ENCODE measurements around the gene DGKH.

DNA sequence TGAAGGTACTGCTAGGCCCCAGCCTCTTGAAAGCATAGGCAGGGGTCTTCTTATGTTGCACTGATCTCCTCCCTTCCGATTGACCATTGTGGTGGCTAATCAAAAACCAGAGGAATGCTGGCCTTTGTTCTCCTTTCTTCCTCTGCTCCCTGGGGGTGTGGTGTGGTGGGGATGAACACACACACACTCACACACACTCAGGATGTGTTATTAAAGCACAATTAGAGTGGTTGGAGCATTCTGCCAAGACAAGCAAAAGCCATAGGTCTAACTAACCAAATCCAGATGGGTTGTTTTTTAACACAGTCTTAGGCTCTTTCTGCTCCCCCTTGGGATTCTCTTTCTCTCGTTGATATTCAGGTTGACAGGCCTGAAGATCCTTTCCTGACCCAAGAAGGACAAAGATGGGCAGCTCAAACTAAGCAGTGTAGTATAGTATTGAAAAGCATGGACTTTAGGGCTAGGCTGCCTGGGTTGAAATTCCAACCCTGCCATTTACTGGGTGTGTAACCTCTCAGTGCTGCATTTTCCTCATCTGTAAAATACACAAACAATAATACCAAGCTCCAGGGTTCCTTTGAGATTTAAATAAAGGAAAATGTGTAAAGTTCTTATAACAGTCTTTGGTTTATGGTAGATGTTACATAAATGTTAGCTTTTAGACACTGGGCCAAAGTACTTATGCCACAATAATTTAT is 25.5 kb upstream of the DGKH start:
- TF ChIP-seq, protein P1, sequence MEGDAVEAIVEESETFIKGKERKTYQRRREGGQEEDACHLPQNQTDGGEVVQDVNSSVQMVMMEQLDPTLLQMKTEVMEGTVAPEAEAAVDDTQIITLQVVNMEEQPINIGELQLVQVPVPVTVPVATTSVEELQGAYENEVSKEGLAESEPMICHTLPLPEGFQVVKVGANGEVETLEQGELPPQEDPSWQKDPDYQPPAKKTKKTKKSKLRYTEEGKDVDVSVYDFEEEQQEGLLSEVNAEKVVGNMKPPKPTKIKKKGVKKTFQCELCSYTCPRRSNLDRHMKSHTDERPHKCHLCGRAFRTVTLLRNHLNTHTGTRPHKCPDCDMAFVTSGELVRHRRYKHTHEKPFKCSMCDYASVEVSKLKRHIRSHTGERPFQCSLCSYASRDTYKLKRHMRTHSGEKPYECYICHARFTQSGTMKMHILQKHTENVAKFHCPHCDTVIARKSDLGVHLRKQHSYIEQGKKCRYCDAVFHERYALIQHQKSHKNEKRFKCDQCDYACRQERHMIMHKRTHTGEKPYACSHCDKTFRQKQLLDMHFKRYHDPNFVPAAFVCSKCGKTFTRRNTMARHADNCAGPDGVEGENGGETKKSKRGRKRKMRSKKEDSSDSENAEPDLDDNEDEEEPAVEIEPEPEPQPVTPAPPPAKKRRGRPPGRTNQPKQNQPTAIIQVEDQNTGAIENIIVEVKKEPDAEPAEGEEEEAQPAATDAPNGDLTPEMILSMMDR (IDR thresholded peaks at IDR 0.05 in 2 of 3, conservative IDR thresholded peaks at IDR 0.05 in 1 of 3; ENCODE audit: insufficient read depth in 2 of 3, low read depth in 1 of 3, low read length in 3 of 3), result no peak
- no peak for TF ChIP-seq ZNF324 (CRISPR knock-in tag; IDR thresholded peaks at IDR 0.05)
- no peak for TF ChIP-seq THRB (CRISPR knock-in tag; conservative IDR thresholded peaks at IDR 0.05)
- no peak for TF ChIP-seq CEBPB (tag; IDR thresholded peaks at IDR 0.05)
- TF ChIP-seq TAF1 (IDR thresholded peaks at IDR 0.05; ENCODE audit: control insufficient read depth, extremely low read depth, insufficient read depth, low read length, severe bottlenecking), result no peak
- TF ChIP-seq, protein P2, sequence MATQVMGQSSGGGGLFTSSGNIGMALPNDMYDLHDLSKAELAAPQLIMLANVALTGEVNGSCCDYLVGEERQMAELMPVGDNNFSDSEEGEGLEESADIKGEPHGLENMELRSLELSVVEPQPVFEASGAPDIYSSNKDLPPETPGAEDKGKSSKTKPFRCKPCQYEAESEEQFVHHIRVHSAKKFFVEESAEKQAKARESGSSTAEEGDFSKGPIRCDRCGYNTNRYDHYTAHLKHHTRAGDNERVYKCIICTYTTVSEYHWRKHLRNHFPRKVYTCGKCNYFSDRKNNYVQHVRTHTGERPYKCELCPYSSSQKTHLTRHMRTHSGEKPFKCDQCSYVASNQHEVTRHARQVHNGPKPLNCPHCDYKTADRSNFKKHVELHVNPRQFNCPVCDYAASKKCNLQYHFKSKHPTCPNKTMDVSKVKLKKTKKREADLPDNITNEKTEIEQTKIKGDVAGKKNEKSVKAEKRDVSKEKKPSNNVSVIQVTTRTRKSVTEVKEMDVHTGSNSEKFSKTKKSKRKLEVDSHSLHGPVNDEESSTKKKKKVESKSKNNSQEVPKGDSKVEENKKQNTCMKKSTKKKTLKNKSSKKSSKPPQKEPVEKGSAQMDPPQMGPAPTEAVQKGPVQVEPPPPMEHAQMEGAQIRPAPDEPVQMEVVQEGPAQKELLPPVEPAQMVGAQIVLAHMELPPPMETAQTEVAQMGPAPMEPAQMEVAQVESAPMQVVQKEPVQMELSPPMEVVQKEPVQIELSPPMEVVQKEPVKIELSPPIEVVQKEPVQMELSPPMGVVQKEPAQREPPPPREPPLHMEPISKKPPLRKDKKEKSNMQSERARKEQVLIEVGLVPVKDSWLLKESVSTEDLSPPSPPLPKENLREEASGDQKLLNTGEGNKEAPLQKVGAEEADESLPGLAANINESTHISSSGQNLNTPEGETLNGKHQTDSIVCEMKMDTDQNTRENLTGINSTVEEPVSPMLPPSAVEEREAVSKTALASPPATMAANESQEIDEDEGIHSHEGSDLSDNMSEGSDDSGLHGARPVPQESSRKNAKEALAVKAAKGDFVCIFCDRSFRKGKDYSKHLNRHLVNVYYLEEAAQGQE (IDR thresholded peaks at IDR 0.05; ENCODE audit: borderline replicate concordance), result no peak
- TF ChIP-seq, protein P2 (CRISPR knock-in tag; IDR thresholded peaks at IDR 0.05; ENCODE audit: low read depth), result no peak
- TF ChIP-seq SMAD1 (IDR thresholded peaks at IDR 0.05; ENCODE audit: low read depth, low read length, partially characterized antibody), result no peak
- no peak for TF ChIP-seq JUN (IDR thresholded peaks at IDR 0.05; ENCODE audit: borderline replicate concordance, low read depth, low read length)
- no peak for TF ChIP-seq JUN (CRISPR knock-in tag; IDR thresholded peaks at IDR 0.05; ENCODE audit: borderline replicate concordance)
- no peak for TF ChIP-seq TCF7 (IDR thresholded peaks at IDR 0.05; ENCODE audit: borderline replicate concordance)

All from K562 (cell line).